AG09309 (cell line): Measurements from ENCODE around the gene TPRA1.
"Not testable (repeated sequence)": the region's sequence is repeated elsewhere in the genome, so short reads cannot be mapped to it uniquely, and the experiment has no call there.

Experiments used
- DNase-seq: peaks from one replicate; pipeline ENCODE4 v3.0.0-alpha.2; 2010; ENCODE audit warnings: low read depth
- H3K4me3 ChIP-seq: 2 replicates; pipeline ENCODE4 v1.5.1; 2011; ENCODE audit warnings: mild to moderate bottlenecking, low read depth, low read length, moderate library complexity; ENCODE audit not compliant: control insufficient read depth
- CTCF ChIP-seq: IDR thresholded peaks from 2 replicates; pipeline ENCODE4 v1.5.1; 2011; ENCODE audit warnings: mild to moderate bottlenecking, low read depth, low read length, inconsistent platforms; ENCODE audit not compliant: insufficient read depth, control insufficient read depth; ENCODE audit errors: missing control alignments

The TPRA1 gene

GRCh38 chr3:127534161-127534451, 56.4 kb downstream of the TPRA1 start:
- no peak for DNase-seq
- H3K4me3 ChIP-seq = no peak overlapping the region
- no peak for TF ChIP-seq CTCF

GRCh38 chr3:127532561-127533203, 57.9 kb downstream of the TPRA1 start:
- DNase-seq = no peak
- no peak overlapping the region for H3K4me3 ChIP-seq
- no peak for TF ChIP-seq CTCF

GRCh38 chr3:127531821-127532220, 58.7 kb downstream of the TPRA1 start:
- TF ChIP-seq CTCF = no peak
- H3K4me3 ChIP-seq = no peak overlapping the region
- no peak for DNase-seq

GRCh38 chr3:127530863-127531262, 59.7 kb downstream of the TPRA1 start:
- not testable (repeated sequence) for DNase-seq, H3K4me3 ChIP-seq

GRCh38 chr3:127529346-127530188, 61.0 kb downstream of the TPRA1 start:
- no peak overlapping the region for H3K4me3 ChIP-seq
- TF ChIP-seq CTCF = no peak
- DNase-seq = no peak

- no peak overlapping the region for H3K4me3 ChIP-seq
- DNase-seq = peak; percentile 4
- no peak for TF ChIP-seq CTCF
Measured at GRCh38 chr3:127525373-127525772, 65.2 kb downstream of the TPRA1 start.

GRCh38 chr3:127524296-127524896, 66.1 kb downstream of the TPRA1 start:
- no peak for TF ChIP-seq CTCF
- H3K4me3 ChIP-seq = no peak overlapping the region

More at GRCh38 chr3:127524296-127524896, 66.1 kb downstream of the TPRA1 start:
- DNase-seq = no peak
